Stimulated activated CD4-positive, alpha-beta T cell treated with anti-CD3 and anti-CD28 coated beads, Interleukin-4, amount 100 ng/mL, for 24 hours (primary cell): ENCODE data around the gene PYROXD2.

Source experiments
- DNase-seq: peaks from one replicate; pipeline ENCODE4 v3.0.0-alpha.2; 2020

PYROXD2 gene

DNA sequence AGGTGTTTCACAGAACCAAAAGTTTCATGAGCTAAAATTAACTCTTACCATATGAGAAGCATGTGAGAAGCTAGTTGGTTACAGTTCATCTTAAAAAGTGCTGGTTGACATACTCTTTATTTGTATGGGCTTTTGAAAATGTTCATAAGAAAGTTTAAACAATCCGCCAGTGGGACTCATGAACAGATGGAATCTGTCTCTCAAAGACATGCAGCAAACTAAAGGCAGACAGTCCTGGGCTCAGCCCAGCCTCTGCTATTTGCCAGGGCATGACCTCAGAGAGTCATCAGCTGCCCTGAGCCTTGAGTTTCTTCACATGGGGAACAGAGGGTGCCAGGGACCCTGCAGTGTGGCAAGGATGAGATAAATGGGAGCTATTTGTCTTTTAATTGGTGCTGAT is 3.2 kb downstream of the PYROXD2 start:
- no peak for DNase-seq

DNA sequence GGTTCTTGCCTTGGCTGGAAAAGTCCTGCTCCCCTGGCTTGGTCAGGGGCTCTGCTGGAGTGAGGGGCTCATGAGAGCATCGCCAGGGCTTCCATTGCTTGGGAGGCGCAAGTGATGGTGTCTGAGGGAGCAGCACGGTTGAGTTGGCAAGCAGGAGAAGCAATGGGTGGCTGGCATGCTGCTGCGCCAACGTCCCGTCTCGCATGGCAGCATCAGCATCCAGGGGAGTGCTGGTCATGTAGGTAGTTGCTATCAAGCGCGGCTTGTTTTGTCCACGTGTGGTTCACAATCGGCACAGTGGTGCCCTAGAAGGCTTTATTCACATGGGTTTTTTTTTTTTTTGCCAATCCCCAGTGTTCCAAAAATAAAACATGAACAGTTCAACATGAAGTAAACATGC is 3.8 kb downstream of the PYROXD2 start:
- DNase-seq: no peak

DNA sequence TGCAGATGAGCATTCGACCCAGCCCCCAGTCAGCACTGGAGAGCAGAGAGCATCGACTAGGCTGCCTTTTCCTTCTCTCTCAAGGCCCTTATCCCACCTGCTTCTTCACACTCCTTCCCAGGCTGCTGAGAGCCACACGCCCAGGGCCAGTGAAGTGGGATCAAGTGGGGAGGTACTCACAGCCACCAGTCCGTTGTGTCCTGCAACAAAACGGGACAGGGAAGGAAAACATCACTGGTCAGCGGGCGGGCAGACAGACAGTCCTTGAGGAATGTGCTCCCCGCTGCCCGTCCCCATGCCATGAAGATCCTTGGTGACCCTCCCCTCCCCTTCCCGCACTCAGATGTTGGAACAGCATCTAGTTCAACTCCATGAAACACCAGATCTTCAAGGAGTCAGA is 4.2 kb downstream of the PYROXD2 start:
- no peak for DNase-seq

DNA sequence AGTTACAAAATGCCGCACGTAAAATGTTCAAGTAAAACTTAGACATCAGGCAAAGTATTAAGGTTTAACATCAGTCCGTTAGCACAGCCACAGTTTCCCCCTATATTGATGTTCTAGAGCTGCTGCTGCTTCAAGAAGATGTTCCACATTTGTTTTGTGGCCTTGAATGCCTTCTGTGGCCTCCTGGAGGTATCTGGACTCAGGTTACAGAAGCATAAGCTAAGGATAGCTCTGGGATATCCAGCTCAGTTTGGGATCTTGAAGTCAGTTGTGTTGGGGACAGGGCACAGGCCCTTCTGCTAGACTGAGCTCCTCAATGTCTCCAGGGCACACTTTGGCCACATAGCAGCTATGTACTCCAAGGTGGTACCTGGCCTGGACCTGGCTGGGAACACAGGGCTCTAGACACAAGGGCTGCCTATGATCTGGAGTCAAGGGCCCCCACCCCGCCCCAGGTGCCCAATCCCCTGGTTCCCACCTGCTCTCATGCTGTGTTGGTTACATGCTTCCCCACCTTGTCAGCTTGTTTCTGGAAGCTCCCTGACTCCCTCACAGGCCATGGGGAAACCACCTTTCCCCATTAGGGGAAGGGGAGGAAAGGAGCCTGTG is 4.7 kb downstream of the PYROXD2 start:
- no peak for DNase-seq

DNA sequence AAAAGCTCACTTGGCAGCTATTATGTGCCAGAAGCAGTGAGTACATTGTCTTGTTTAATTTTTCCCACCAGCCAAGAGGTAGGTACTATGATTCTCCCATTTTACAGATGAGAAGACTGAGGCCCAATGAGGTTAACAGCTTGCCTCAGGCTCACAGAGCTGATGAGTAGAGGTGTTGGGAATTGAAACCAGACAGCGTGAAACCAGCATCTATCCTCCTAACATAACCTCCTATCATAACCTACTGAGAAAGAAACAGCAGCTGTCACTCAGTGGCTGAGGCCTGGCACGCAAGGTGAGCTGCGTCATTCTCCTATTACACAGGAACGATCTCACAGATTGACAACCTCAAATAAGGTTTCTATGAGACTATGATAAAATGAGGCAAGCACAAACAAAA is 6.2 kb downstream of the PYROXD2 start:
- DNase-seq: no peak

DNA sequence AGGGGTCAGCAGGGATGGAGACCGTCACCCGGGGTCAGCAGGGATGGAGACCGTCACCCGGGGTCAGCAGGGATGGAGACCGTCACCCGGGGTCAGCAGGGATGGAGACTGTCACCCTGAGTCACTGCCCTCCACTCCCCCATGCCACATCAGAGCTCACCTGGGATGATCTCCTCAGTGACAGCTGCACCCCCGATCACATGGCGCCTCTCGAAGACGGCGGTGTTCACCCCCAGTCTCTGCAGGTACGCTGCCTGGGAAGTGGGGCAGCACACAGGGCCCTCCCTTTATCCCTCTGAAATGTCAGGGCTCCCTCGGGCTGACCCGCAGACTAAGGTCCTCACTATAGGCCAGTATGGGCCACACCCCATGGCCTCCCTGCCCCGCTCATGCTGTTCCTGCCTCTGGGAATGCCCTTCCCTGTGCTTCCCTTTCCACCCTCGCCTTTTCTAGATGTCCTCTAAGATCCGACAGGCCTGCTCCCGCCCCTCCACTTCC is 7.2 kb downstream of the PYROXD2 start:
- DNase-seq: no peak

DNA sequence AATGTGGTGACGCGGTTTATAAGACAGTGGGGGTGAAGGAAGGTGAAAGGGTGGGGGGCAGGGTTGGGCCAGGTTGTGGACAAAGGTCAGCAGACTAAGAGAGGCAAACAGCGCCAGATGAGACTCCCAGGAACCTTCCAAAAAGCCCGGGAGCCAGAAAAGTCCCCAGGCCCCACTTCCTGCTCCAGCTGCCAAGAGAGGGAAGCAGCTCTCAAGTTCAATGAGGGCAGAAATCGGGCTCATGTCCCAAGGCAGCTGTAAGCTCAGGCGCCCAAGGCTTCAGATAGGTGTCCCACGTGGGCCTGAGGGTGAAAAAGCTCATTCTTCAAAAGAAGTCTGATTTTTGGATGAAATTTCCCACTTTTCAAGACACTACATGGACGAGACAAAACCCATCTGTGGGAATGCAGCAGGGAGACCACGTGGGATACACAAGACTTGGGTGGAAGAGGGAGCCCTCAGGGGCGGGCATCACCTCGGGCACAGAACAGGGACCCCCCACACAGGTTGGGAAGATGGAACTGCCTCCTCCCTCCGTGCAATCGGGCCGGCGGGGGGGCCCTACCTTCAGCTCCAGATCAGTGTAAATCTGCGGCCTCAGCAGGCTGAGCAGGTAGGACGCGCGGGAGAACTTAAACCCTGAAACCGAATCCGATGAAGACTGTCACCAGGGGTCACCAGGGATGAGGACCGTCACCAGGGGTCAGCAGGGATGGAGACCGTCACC is 7.8 kb downstream of the PYROXD2 start:
- DNase-seq: no peak

DNA sequence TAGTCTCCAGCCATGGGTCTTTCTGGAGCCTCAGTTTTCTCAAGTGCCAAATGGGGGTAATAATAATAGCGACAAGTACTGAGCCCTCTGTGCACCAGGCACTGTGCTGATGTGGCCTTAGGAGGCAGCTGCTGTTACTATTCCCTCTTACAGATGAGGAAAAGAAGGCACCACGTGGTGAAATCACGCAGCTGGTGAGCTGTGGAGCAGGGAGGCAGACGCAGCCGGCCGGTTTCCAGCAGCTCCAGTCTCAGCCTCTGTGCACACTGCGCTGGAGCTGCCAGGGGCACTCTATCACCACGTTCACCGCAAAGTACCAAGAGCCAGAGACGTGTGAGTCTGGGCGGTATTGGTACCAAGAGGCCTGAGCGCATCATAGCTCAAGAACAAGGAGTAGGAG is 9.6 kb downstream of the PYROXD2 start:
- DNase-seq: no peak

DNA sequence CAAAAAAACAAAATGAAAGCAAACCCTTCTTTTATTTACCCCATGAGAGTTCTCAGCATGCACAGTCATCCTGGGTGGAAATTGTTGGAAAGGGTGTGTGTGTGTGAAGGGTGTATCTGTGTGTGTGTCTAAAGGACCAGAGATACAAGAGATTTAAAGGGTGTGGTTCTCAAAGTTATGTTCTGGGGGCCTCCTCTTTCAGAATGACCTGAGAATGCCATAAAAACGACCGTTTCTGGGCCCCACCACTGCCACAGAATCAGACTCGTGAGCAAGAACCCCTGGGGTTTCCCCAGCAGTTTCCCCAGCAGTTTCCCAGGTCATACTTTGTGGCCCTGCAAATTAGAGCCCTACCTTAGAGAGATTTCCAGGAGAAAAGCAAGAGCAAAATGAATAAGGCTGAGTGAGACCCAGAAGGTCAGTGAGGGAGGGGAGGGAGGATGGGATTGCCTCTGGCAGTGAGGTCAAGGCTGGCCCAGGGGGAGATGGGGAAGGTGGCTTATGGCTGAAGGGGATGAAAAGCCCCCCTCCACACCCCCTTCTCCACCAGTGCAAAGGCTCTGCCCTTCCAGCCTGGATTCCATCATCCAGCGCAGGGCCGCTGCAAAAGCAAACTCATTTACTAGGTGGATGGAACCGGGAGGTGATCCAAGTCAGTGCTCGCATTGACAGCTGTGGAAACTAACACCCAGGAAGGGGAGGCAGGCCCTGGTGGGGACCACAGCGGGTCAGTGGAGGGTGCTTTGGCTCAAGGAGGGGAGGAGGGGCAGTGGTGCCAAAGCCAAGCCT is 10.2 kb downstream of the PYROXD2 start:
- no peak for DNase-seq

DNA sequence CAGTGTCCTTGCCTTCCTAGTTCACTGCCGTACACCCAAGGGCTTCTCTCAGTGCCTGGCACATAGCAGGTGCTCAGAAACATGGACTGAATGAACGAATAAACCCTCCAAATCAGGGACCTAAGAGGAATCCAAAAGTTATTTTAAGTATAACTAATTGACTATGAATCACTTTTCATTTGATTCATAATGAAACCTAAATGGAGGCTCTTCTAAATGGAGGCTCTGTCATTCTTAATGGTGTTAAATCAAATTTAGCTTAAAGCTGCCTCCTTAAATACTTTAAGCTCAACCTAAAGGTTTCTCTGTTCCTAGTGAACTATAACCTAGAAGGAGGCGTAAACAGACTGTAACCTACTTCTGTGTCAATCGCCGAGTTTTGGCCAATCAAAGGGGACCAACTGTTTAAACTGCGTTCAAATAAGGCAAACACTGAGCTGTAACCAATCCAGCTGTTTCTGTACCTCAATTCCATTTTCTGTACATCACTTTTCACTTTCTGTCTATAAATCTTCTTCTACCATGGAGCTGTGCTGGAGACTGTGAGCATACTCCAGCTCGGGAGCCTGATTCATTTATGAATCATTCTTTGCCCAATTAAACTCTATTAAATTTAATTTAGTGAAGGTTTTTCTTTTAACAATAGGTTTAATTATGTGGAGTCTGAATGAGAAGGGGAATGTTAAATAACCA is 11.0 kb downstream of the PYROXD2 start:
- no peak for DNase-seq

DNA sequence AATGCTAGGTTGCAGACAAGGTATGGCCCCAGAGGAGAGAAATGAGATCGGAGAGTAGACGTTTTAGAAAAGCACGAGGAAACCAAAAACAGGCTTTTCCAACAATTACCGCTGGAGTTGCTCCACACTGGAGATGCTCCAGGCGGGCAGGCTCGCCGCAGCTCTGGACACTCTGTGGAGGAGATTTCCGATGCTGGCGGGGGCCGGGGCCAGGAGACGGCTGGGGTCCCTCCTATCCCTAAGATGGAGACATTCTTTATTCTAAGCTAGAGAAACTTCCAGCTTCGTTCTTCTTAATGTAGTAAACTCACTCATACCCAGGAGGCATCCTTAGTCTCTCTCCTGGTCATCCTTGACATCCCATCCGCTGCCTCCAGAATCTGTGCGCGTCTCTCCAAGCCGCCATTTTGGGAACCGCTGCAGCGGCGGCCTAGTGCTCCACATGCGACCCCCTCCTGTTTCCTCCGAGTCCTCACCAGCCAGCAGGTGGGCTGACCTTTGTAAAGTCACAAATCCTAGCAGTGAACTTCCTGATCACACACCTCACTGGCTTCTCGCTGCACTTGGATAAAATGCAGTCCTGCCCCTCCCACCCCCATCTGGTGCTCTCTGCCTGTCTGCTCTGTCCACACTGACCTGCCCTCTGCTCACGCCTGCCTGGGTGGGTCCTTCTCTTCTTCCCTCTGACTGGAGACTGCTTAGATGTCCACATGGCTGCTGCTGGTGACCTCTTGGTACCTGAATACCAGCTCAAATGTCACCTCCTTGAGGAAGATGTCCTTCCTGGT is 11.9 kb downstream of the PYROXD2 start:
- no peak for DNase-seq

DNA sequence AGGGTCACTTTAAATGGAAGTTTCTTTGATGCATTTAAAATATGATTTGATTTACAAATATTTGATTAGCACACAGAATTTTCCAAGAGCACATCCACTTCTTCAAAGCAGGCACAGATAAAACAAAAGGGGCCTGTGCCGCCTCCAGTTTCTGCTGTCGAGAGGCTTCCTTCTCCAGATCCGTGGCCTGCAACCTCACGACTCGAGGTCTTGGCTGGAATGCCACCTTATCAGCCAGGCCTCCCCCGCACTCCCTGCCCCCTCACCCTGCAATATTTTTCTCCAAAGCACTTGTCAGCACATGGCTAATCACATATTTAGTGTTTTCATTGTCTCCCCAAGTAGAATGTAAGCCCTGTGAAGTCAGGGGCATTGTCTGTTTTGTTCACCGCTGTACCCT is 12.5 kb downstream of the PYROXD2 start:
- no peak for DNase-seq

DNA sequence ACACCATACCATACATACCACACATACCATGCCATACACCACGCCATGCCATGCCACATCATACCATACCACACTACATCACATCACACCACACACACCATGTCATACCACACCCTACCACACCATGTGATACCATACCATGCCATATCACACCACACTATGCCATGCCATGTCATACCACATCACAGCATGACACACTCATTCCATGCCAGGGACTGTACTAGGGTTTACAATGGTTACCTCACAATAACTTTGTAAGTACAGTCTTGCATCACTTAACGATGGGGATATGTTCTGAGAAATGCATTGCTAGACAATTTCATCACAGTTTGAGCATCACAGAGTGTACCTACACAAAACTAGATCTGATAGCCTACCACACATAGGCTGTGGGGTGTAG is 14.5 kb downstream of the PYROXD2 start:
- DNase-seq: no peak

DNA sequence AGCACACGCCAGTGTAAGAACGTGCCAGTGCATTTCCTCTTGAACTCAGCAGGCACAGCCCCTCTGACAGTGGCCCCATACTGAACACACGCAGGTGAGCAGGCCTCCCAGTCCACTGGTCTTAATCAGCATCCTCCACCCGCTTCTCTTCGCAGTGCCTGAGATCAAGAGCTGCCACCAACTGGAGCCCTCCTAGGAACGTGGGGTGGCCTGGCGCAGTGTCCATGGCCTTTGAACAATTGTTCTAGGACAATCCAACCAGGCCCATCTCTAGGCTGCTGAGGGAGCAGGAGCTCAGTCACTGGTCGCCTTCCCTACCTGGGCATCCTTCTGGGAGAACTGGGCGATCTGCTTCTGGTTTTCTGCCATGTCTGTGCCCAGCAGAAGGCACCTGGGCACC is 15.2 kb downstream of the PYROXD2 start:
- DNase-seq: no peak

DNA sequence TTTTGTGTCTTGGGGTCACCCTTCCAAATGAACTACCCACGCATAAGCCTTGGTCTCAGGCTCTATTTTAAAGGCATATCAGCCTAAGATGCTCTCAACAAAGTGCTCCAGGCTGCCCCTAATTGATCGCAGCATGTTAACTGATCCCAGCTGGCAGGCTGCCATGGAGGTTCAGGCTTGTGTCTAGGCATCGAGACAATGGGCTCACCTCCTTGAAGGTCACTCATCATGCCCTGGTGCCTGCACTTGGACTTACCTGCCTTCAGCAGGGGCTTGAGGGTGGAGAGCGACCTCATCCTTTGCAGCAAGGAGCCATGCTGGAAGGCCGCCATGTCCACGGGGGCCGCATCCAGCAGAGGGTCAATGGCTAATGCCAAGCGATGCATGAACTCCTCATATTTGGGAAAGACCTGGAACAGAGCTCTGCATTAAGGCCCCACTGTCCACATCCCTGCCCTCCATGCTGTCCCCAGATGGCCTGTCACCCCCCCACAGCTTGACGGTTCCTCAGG is 17.8 kb downstream of the PYROXD2 start:
- DNase-seq: no peak

DNA sequence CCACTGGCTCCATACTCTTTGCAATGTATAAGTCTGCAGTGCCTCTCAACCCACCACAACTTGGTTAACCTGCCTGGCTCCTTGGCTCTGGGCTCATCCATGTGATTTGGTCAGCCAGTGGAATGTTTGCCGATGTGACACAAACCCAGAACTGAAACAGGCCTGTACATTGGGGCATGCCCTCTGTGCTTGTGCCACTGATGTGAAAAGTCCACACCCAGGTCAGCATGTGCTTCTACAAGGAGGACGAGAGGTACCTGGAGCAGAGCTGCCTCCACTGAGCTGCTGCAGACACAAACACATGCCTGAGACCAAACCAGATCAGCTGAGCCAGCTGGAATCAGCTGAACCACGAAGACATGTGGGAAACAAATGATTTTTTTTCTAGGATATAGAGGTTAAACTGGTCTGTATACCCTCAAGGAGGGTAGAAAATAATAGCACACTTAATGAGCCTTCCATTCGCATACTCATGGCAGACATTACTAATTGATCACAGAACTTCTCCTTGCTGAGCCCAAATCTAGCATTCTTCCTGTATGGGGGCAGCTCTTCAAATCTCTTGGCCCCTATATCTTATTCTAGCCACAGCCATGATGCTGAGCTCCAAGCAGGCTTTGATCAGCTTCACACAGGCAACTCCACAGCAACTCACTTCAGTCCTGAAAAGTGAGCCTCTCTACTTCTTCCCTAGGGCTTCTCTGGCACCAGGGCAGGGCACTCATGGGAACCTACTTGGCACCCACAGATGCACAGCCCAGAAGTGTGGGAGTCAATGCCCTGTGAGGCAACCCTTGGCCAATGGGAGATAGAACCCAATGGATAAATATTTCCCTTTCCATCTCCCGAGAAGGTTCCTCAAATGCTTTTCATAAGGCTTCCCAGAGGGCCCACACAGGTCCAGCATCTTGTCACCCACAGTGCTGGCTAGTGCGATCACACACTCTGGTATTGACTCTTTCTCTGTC is 18.6 kb downstream of the PYROXD2 start:
- no peak for DNase-seq

DNA sequence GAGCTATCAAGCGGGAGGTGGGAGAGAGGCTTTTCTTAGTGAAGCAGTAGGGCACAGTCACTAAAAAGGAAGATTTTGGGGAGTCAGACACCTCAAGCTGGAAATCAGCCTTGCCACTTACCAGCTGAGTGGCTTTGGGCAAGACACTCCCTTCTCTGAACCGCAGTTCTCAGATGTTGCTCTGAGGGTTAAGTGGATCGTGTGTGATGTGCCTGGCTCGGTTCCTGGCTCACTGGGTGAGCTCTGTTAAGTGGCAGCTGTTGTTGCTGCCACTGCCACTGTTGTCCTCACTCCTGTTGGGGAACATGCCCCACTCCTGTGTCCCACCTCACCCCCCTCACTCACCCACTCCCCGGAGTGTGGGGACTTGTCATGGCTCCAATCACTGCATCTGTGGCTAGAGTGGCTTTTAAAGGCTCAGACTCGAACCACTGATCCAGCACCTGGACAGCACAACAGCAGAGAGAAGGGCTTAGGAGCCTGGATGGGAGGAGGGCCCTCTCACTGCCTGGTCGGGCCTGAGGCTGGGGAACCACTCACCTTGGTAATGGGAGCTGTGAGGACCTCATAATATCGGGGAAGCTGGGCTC is 20.0 kb downstream of the PYROXD2 start:
- no peak for DNase-seq

DNA sequence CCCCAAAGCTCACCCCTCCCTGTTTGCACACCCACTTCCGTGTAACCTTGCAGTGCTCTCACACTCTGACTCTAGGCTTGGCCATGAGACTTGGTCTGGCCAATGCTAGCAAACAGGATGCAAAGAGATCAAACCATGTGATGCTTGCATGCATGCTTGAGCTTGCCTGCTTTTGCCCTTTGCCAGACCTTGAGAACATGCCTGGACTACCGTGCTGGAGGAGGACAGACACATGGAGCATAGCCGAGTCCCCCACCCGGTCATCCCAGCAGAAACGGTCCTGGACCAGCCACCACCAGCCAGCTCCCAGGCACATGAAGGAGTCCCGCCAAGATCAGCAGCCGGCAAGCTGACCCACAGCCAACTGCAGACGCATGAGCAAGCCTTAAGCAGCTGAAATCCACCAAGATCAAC is 23.4 kb downstream of the PYROXD2 start:
- DNase-seq: no peak

DNA sequence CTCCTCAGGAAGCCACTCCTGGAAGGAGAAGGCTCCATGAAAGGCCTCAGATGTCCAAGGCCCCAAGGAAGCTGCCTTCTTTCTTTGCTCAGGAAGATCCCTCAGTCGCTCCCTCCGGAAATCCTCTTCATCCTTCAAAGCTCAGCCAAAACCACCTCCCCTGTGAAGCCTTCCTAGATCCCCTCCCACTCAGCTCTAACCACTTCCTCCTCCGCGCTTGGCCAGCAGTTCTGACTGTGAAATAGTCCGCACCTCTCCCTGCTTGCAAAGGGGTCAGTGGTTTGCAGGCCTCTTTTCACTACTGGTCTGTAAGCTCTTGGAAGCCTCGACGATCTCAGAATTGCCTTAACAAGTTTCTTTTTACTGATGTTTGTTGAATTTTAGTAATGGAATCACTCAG is 23.9 kb downstream of the PYROXD2 start:
- no peak for DNase-seq

DNA sequence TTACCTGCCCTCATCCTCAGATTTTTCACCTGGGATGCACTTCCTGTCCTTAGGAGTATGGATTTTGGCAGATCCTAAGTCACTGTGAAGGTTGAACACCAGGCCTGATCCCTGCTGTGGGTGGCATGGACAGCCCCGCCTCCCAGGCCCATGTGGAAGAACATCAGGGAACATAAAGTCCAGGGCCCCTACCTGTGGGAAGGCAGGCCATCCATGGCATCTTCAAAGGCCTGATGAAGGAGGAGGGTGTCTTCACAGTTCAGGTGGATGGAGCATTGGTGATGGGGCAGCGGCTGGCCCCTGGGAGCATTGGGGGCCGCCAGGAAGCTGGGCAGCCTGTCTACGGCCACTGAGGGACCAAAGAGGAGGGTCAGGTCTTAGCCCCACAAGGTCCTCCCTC is 24.6 kb downstream of the PYROXD2 start:
- DNase-seq: no peak

DNA sequence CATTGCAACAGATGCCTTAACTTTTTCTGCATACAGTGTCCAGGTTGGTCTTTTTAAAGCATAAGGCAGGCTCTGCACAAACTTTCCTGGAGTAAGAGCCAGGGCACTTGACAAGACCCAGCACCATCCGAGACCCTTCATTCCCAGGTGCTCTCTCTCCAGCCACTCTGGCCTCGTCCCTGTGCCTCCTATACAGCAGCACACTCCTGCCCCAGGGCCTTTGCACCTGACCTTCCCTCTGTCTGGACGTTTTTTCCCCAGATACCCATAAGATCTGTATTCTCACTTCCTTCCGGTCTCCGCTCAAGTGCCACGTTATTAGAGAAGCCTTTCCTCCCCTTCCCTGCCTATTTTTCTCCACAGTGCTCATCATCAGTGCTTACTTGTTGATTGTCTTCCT is 25.6 kb downstream of the PYROXD2 start:
- no peak for DNase-seq
